Effector CD8-positive, alpha-beta T cell (primary cell): Measurements from ENCODE around the gene MLLT3.

Experiments
- DNase-seq: peaks from one replicate; lab custom pipeline; 2025; lab: John Stamatoyannopoulos, UW

The MLLT3 gene

DNA sequence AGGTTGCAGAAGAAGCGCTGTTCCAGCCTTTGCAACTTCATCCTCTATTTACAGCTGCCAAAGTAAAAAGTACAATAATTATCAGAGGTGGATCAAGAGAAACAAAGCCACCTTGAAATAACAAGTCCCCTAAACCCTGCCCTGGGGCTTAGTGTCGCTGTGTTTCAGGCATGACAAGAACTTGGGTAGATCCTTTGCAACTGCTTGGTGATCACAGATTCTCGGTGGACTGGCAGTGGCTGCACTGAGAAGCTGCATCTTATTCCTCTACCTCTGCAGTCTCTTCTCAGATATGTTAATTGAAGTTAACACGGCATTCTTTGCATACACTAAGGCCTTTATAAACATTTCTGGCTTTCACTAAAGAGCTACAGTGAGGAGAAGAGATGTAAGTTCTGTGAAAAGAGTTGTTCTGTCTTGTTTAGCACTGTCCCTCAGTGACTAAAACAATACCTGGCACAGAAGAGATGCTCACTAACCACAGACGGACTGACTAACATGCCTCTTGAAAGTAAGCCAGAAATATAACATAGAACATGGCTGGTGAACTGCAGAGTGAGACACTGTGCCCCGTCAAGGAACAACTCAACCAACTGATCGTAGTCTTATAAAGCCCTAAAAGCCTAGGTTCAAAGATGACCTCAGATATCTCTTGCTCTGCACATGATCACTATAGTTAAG, 144.2 kb downstream of the MLLT3 start:
- DNase-seq, result no peak

GRCh38 chr9:20476912-20477521, 145.3 kb downstream of the MLLT3 start:
- DNase-seq, result no peak

- no peak for DNase-seq
Observed at GRCh38 chr9:20474496-20474895, 147.8 kb downstream of the MLLT3 start.

GRCh38 chr9:20473515-20474013, 148.7 kb downstream of the MLLT3 start:
- DNase-seq, result no peak

DNA sequence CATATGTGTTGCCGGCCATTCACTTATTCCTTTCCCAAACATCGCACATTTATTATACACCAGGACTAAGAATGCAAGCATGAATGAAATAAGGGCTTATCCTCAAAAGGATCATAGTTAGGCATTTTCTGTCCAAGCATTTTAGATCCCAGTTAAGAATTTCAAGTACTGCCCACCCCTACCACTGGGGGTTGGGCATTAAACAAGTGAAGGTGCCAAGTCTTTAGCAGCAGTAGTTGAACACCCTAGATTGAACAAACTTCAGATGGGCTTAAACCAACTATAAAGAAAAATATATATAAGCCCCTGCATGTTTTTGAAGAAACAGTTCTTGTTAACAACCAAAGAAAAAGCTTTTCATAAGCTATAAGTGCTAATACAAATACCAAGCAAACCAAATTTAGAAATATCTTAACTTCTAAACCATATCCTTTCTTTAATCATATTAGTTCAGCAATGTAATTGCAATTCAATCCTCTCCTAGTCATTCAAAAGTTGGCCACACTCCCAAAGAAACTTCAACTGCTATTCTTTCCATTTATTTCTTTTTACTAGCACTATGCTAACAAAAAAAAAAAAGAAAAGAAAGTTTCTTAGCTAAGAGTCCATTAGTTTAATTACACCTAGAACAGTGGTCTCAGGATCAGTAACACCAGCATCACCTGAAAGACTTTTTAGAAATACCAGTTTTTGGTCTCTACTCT, 149.8 kb downstream of the MLLT3 start:
- DNase-seq, result no peak

GRCh38 chr9:20466328-20467008, 155.8 kb downstream of the MLLT3 start:
- no peak for DNase-seq

DNA sequence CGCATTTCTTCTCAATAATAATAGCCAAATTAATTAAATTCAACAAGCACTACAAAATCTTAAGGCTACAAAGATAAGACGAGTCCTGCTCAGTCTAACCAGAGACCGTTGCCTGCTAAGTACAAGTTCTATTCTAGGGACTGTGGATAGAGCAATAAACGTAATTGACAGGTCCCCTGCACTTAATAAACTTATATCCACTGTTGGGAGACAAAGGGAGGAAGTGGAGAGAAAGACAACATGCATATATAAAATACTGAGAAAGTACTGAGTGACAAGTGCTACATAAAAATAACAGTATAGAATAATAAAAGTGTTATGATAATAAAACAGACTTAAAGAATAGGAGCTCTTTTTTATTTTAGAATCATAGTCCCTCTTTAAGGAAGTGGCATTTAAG, 158.1 kb downstream of the MLLT3 start:
- DNase-seq, result no peak

- DNase-seq, result no peak
Observed at GRCh38 chr9:20463823-20464222, 158.5 kb downstream of the MLLT3 start.

- DNase-seq, result no peak
Observed at GRCh38 chr9:20462410-20462809, 159.9 kb downstream of the MLLT3 start.

DNA sequence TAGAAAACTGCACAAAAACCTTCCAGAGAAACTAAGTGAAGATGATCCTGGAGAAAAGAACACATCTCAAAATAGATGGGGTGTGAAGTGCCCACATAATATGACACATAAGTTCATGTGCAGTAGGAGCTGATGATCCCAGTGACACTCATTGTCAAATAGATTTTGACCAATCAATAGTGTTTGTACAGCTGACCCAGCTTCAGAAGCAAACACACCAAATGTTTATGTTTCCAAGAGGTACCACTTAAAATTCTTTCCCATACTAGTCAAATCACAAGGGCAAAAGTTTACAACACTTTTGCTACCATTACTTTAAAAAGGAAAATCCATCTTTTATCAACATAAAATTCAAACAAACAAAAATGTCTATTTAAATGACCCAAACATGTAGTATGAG, 175.0 kb downstream of the MLLT3 start:
- no peak for DNase-seq

- DNase-seq, result no peak
Observed at GRCh38 chr9:20446248-20446647, 176.1 kb downstream of the MLLT3 start.

DNA sequence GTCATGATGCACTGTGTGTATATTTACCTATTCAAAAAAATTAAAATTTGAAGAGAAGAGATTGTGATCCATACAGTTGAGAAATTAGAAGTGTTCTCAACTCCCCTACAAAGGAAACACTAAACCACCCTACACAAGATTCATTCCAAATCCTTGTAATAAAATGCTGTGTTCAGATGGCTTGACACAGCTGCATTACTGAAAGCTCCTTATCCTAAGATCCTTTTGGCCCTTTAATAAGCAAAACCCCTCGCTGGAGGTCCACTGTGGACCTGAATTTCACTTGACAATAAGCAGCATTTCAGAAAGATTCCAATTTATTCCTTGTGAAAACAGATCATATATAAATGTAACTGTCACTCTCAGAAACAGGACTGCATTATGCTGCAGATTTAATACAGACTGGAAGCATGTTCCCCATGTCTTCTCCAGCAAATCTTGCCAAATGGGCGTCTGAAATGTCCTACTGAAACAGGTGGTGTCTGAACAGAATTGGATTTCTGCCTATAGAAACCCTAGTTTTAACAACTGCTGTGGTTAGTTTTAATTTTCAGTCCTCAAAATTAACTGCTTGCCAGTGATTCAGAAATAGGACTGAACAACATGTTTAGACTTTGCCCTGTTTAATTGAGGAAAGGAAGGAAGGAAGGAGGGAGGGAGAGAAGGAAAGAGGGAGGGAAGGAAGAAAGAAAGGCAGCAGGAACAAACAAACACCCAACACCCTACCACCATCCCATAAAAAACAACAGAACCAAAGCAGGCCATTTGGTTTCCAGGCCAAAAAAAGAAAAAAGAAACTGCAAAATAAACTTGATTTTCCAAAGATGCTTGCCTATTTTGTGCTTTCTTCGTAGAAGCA, 179.6 kb downstream of the MLLT3 start:
- DNase-seq, result no peak

GRCh38 chr9:20441711-20442423, 180.4 kb downstream of the MLLT3 start:
- DNase-seq, result no peak

DNA sequence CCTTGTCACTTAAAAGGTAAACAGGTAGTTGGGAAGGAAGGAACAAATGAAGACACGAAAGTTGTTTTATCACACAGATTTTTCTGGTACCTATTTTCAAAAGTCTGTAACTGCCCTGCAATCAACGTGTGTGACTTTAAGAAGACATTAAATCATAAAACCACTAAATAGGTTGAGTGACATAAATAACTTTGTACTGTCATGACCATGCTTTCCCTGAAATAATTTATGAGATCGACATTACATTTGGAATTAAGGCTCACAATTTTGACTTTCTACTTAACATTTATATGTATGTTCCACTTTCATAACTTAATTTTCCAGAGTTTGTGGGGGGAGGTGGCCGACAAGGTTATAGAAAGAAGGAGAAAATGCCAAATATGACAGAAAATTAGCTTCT, 181.1 kb downstream of the MLLT3 start:
- DNase-seq, result no peak

- DNase-seq, result no peak
Observed at GRCh38 chr9:20437476-20437875, 184.8 kb downstream of the MLLT3 start.

GRCh38 chr9:20436476-20437195, 185.7 kb downstream of the MLLT3 start:
- DNase-seq, result no peak

GRCh38 chr9:20428976-20429375, 193.3 kb downstream of the MLLT3 start:
- DNase-seq, result no peak

GRCh38 chr9:20427359-20427758, 194.9 kb downstream of the MLLT3 start:
- DNase-seq, result no peak

DNA sequence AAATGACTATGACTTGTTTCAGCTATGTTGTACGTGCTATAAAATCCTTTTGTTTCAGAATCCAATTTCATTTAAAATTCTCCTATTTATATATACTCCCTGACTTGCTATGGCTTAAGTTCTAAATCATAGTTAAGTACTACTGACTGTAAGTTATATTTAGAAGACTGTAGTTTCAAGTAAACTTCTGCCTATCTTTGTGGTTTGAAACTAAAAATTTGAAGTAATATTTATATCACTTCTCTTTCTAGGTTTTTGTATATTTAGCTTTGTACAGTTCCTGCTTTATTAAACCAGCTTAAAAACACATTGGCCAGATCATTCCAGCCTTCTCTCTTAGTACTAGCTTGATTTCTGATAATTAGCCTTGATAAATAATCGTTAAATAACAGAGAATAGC, 196.3 kb downstream of the MLLT3 start:
- DNase-seq, result no peak

GRCh38 chr9:20419533-20419932, 202.8 kb downstream of the MLLT3 start:
- DNase-seq, result no peak
